Amygdala (tissue), 56 donors: ENCODE results near the gene GNAO1.

ENCODE experiments used
- DNase-seq, 56 donors: peaks; one replicate each; lab custom pipeline; 2025; lab: John Stamatoyannopoulos, UW

Gene GNAO1

GRCh38 chr16:56197192-56197992 lies 6.1 kb downstream of the GNAO1 start:
- no peak for DNase-seq

- DNase-seq, result no peak
Observed at GRCh38 chr16:56198006-56198754, 6.9 kb downstream of the GNAO1 start.

GRCh38 chr16:56198755-56199114 lies 7.4 kb downstream of the GNAO1 start:
- no peak for DNase-seq

GRCh38 chr16:56199164-56199563 lies 7.9 kb downstream of the GNAO1 start:
- DNase-seq, result no peak

GRCh38 chr16:56201030-56201429 lies 9.7 kb downstream of the GNAO1 start:
- DNase-seq, result no peak

- DNase-seq, result no peak
Observed at GRCh38 chr16:56202036-56202435, 10.7 kb downstream of the GNAO1 start.

- DNase-seq, result peak in 5 of 56 donors; percentile 25 to 54 (median 40)
Observed at GRCh38 chr16:56203052-56203451, 11.8 kb downstream of the GNAO1 start.

- no peak for DNase-seq
Observed at GRCh38 chr16:56204816-56205215, 13.5 kb downstream of the GNAO1 start.

- DNase-seq, result no peak
Observed at GRCh38 chr16:56206951-56207350, 15.7 kb downstream of the GNAO1 start.

GRCh38 chr16:56207421-56207820 lies 16.1 kb downstream of the GNAO1 start:
- DNase-seq, result no peak

- peak in 1 of 56 donors; percentile 31 for DNase-seq
Observed at GRCh38 chr16:56211435-56211981, 20.2 kb downstream of the GNAO1 start.

- no peak for DNase-seq
Observed at GRCh38 chr16:56212144-56212543, 20.9 kb downstream of the GNAO1 start.

GRCh38 chr16:56221995-56222394 lies 30.7 kb downstream of the GNAO1 start:
- DNase-seq, result no peak

- DNase-seq, result no peak
Observed at GRCh38 chr16:56222474-56222997, 31.2 kb downstream of the GNAO1 start.

GRCh38 chr16:56225017-56225742 lies 33.9 kb downstream of the GNAO1 start:
- no peak for DNase-seq

GRCh38 chr16:56226187-56226586 lies 34.9 kb downstream of the GNAO1 start:
- peak in 4 of 56 donors; percentile 26 to 62 (median 42) for DNase-seq

GRCh38 chr16:56226845-56227525 lies 35.7 kb downstream of the GNAO1 start:
- no peak for DNase-seq

GRCh38 chr16:56227936-56228335 lies 36.6 kb downstream of the GNAO1 start:
- DNase-seq, result no peak

GRCh38 chr16:56228476-56228875 lies 37.2 kb downstream of the GNAO1 start:
- DNase-seq, result no peak
